NB4 (cell line): ENCODE data around the gene FOXE1.

ENCODE experiments used
- DNase-seq: peaks from one replicate; pipeline ENCODE4 v3.0.0; 2010; ENCODE audit warnings: low read depth
- H3K4me3 ChIP-seq: one replicate; pipeline ENCODE4 v1.5.1; 2011; ENCODE audit warnings: mild to moderate bottlenecking, low read depth, low read length, moderate library complexity
- MAX ChIP-seq: IDR thresholded peaks from 2 replicates; pipeline ENCODE4 v1.6.1; 2011; ENCODE audit warnings: low read depth, low read length
- MYC ChIP-seq: IDR thresholded peaks from 2 replicates; pipeline ENCODE4 v1.6.1; 2011; ENCODE audit warnings: low read depth, low read length
- POLR2A ChIP-seq: IDR thresholded peaks from 2 replicates; pipeline ENCODE4 v1.6.1; 2011; ENCODE audit warnings: mild to moderate bottlenecking; ENCODE audit not compliant: insufficient read length; ENCODE audit errors: extremely low read depth
- TF ChIP-seq, protein P1 (sequence below): IDR thresholded peaks from one replicate; pipeline ENCODE4 v1.5.1; 2012; ENCODE audit warnings: low read depth, low read length

The FOXE1 gene

DNA sequence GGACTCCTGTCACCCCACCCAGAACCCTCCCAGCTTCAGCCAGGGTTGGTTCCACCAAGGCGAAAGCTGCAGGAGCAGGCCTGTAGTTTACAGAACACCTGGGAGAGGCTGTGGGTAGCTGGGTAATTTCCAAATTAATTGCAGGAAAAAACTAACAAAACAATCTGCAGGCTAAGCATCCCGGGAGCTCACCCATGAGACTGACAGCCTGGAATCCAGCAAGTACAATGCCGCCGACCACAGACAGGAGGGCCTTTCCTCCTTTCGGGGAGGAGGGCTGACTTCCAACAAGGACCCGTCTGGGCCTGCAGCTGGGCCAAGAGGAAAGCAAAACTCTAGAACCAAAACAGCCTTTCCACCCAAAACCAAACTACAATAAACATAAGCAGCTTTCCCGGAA lies 10.3 kb downstream of the FOXE1 start:
- TF ChIP-seq, protein P1, sequence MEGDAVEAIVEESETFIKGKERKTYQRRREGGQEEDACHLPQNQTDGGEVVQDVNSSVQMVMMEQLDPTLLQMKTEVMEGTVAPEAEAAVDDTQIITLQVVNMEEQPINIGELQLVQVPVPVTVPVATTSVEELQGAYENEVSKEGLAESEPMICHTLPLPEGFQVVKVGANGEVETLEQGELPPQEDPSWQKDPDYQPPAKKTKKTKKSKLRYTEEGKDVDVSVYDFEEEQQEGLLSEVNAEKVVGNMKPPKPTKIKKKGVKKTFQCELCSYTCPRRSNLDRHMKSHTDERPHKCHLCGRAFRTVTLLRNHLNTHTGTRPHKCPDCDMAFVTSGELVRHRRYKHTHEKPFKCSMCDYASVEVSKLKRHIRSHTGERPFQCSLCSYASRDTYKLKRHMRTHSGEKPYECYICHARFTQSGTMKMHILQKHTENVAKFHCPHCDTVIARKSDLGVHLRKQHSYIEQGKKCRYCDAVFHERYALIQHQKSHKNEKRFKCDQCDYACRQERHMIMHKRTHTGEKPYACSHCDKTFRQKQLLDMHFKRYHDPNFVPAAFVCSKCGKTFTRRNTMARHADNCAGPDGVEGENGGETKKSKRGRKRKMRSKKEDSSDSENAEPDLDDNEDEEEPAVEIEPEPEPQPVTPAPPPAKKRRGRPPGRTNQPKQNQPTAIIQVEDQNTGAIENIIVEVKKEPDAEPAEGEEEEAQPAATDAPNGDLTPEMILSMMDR = no peak
- no peak for TF ChIP-seq POLR2A
- no peak for TF ChIP-seq MYC
- TF ChIP-seq MAX = no peak
- DNase-seq = no peak
- H3K4me3 ChIP-seq = no peak overlapping the region

DNA sequence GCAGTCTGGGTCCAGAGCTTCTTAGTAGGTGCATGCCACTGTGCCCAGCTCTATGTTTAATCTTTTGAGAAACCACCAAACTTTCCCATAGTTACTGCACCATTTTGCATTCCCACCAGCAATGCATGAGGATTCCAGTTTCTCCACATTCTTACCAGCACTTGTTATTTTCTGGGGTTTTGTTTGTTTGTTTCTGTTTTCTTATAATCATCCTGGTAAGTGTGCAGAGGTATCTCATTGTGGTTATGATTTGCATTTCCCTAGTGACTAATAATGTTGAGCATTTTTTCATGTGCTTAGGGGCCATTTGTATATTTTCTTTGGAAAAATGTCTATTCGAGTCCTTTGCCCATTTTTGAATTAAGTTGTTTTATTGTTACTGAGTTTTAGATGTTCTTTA lies 11.4 kb downstream of the FOXE1 start:
- no peak for DNase-seq
- H3K4me3 ChIP-seq = no peak overlapping the region
- TF ChIP-seq MAX (no peak), MYC (no peak), POLR2A (no peak)
- TF ChIP-seq, protein P1 = no peak

DNA sequence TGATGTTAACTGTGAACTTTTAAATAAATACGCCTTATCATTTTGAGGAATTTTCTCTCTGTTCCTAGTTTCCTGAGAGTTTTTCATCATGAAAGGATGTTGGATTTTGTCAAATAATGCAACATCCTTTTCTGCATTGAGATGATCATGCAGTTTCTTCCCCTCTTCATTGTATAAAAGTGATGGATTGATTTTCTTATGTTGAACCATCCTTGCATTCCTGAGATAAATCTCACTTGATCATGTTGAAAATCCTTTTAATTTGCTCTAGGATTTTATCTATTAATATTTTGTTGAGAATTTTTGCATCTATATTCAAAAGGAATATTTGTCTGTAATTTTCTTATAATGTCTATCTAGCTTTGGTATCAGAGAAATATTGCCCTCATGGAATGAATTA lies 13.3 kb downstream of the FOXE1 start:
- H3K4me3 ChIP-seq = no peak overlapping the region
- TF ChIP-seq MAX (no peak), MYC (no peak)
- no peak for DNase-seq

GRCh38 chr9:97866848-97867247 lies 13.8 kb downstream of the FOXE1 start:
- no peak for DNase-seq
- TF ChIP-seq MAX (no peak), POLR2A (no peak), MYC (no peak)
- TF ChIP-seq, protein P1 = no peak
- H3K4me3 ChIP-seq = no peak overlapping the region

GRCh38 chr9:97868859-97869258 lies 15.8 kb downstream of the FOXE1 start:
- TF ChIP-seq POLR2A = no peak
- TF ChIP-seq, protein P1 = no peak
- TF ChIP-seq MYC = no peak
- no peak for TF ChIP-seq MAX
- H3K4me3 ChIP-seq = no peak overlapping the region
- no peak for DNase-seq

DNA sequence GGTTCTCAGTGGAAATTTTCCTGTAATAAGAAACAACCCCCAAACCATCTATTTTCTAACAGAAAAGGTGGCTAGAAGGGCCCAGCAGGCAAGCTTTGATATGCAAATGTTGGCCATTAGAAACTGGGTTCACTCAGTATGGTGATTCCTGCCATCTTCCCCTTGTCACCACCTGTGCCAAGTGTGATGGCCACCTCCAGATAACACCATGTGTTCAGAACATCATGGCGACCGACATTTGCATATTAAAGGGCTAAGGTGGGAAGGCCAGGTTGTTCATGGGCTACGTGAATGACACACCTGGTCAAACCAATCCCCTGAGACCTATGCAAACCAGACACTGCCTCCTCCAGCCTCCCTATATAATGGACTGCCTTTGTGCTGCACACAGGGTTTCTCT lies 20.4 kb downstream of the FOXE1 start:
- TF ChIP-seq MAX = no peak
- no peak for TF ChIP-seq POLR2A
- no peak for TF ChIP-seq MYC
- TF ChIP-seq, protein P1 = no peak
- no peak for DNase-seq
- H3K4me3 ChIP-seq = no peak overlapping the region
